Body of pancreas (tissue), 4 donors: ENCODE measurements around the gene SLC9C1.

Source experiments
- CTCF ChIP-seq, 7 experiments: fragments of 450-650 bp in 4 of 7; fragments of 200-600 bp in 3 of 7; sonication (generic) in 3 of 7; IDR thresholded peaks; one replicate each; pipeline ENCODE4 v1.5.1; 2016 to 2019; ENCODE audit warnings: antibody characterized with exemption in 7 of 7
- POLR2A ChIP-seq, 3 donors: fragments of 450-650 bp; IDR thresholded peaks; one replicate each; pipeline ENCODE4 v1.6.1; 2016; ENCODE audit warnings: antibody characterized with exemption in 3 of 3, mild to moderate bottlenecking in 2 of 3

DNA sequence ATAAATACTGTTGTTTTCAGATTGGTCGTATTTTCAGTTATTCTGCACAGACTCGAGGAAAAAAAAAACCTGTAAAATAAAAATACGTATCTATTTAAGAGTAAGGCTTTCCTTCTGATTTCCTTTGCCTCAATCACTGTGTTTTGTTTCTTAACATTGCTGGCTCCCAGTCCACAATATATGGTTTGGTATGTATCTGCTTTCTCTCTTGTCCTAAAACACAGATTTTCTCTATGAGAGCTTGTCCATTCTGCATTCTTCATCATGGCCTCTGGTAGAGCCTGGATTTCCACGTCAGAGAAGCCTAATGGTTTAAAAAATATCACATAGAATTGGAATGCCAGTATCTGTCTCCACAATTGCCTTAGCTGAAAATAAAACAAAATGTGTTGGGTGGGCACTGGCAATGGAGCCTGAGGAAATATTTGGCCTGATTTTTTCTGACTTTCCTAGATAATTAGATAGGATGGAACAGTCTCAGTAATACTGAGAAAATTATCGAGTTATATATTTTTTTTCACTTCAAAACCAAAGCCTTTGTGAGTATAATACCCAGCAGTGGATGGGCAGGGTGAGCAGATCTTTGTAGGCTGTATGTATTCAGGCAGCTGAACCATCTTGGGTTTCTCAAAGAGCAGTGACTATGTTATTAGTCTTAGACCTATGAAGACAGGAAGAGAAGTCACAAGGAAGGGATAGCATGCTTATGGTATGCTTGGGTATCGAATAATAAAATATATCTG lies 40.8 kb upstream of the SLC9C1 start:
- TF ChIP-seq POLR2A (IDR thresholded peaks at IDR 0.05) (no peak), CTCF (IDR thresholded peaks at IDR 0.05) (no peak)
